H9 (cell line): ENCODE data around the gene PRR23E. TPM values are rescaled to one million over a fixed set of nuclear protein-coding genes. Genes with fewer than 3 reads are reported as not detected.

Source experiments
- DNase-seq: peaks from one replicate; pipeline ENCODE4 v3.0.0-alpha.2; 2017
- H2AFZ ChIP-seq: one replicate; pipeline ENCODE4 v1.6.1; 2013; ENCODE audit warnings: mild to moderate bottlenecking, low read length, control low read depth, moderate library complexity
- H2AK5ac ChIP-seq: 2 replicates; pipeline ENCODE4 v1.6.1; 2013; ENCODE audit warnings: low read length, control low read depth, mixed read lengths; ENCODE audit not compliant: insufficient read length
- H2BK120ac ChIP-seq: one replicate; pipeline ENCODE4 v1.6.1; 2013; ENCODE audit warnings: low read depth, mild to moderate bottlenecking, low read length, control low read depth, inconsistent platforms; ENCODE audit not compliant: poor library complexity, severe bottlenecking
- H2BK12ac ChIP-seq: 2 replicates; pipeline ENCODE4 v1.6.1; 2013; ENCODE audit warnings: low read length, control low read depth, mixed read lengths, low read depth; ENCODE audit not compliant: insufficient read length
- H2BK15ac ChIP-seq: 2 replicates; pipeline ENCODE4 v1.6.1; 2013; ENCODE audit warnings: low read depth, low read length, control low read depth
- H2BK20ac ChIP-seq: one replicate; pipeline ENCODE4 v1.6.1; 2013; ENCODE audit warnings: low read depth, mild to moderate bottlenecking, low read length, control low read depth, inconsistent platforms; ENCODE audit not compliant: poor library complexity, severe bottlenecking
- H2BK5ac ChIP-seq: 2 replicates; pipeline ENCODE4 v1.6.1; 2013; ENCODE audit warnings: low read length, control low read depth, mixed read lengths; ENCODE audit not compliant: insufficient read length
- H3K14ac ChIP-seq: 2 replicates; pipeline ENCODE4 v1.6.1; 2013; ENCODE audit warnings: low read length, control low read depth; ENCODE audit not compliant: insufficient read depth
- H3K18ac ChIP-seq: 2 replicates; pipeline ENCODE4 v1.6.1; 2013; ENCODE audit warnings: low read depth, mild to moderate bottlenecking, mixed read lengths, low read length, control low read depth; ENCODE audit not compliant: insufficient read length
- H3K23ac ChIP-seq: 2 replicates; pipeline ENCODE4 v1.6.1; 2013; ENCODE audit warnings: low read length, control low read depth, mixed read lengths, low read depth; ENCODE audit not compliant: insufficient read length
- H3K23me2 ChIP-seq: 2 replicates; pipeline ENCODE4 v1.6.1; 2013; ENCODE audit warnings: low read depth, mild to moderate bottlenecking, mixed read lengths, low read length, control low read depth; ENCODE audit not compliant: insufficient read length, poor library complexity, severe bottlenecking
- H3K27ac ChIP-seq: 2 replicates; pipeline ENCODE4 v1.5.1; 2013; ENCODE audit warnings: low read length, control low read depth, mixed read lengths, low read depth; ENCODE audit not compliant: insufficient read length
- H3K27me3 ChIP-seq: 2 replicates; pipeline ENCODE4 v1.6.1; 2013; ENCODE audit warnings: low read length, control low read depth, inconsistent platforms; ENCODE audit not compliant: insufficient read depth
- H3K4ac ChIP-seq: 2 replicates; pipeline ENCODE4 v1.6.1; 2013; ENCODE audit warnings: low read depth, mild to moderate bottlenecking, control low read depth, inconsistent platforms, low read length, moderate library complexity
- H3K4me1 ChIP-seq: 2 replicates; pipeline ENCODE4 v1.6.1; 2013; ENCODE audit warnings: low read length, control low read depth, inconsistent platforms; ENCODE audit not compliant: insufficient read depth
- H3K4me2 ChIP-seq: 2 replicates; pipeline ENCODE4 v1.6.1; 2013; ENCODE audit warnings: low read length, control low read depth, mixed read lengths; ENCODE audit not compliant: insufficient read length, insufficient read depth
- H3K56ac ChIP-seq: 2 replicates; pipeline ENCODE4 v1.6.1; 2013; ENCODE audit warnings: low read depth, mild to moderate bottlenecking, mixed read lengths, low read length, control low read depth; ENCODE audit not compliant: insufficient read length
- H3K79me1 ChIP-seq: 2 replicates; pipeline ENCODE4 v1.6.1; 2013; ENCODE audit warnings: low read depth, mild to moderate bottlenecking, moderate library complexity, low read length, control low read depth, inconsistent platforms; ENCODE audit not compliant: insufficient read depth, poor library complexity, severe bottlenecking
- H3K79me2 ChIP-seq: 2 replicates; pipeline ENCODE4 v1.6.1; 2013; ENCODE audit warnings: low read length, control low read depth, inconsistent platforms; ENCODE audit not compliant: insufficient read depth
- H3K9ac ChIP-seq: 2 replicates; pipeline ENCODE4 v1.6.1; 2013; ENCODE audit warnings: low read length, control low read depth, mixed read lengths; ENCODE audit not compliant: insufficient read length; ENCODE audit errors: extremely low read depth
- H3K9me3 ChIP-seq: one replicate; pipeline ENCODE4 v1.6.1; 2013; ENCODE audit warnings: low read depth, low read length, inconsistent platforms; ENCODE audit not compliant: control insufficient read depth
- H3T11ph ChIP-seq: one replicate; pipeline ENCODE4 v1.6.1; 2013; ENCODE audit warnings: mild to moderate bottlenecking, low read length, control low read depth, inconsistent platforms
- H4K20me1 ChIP-seq: one replicate; pipeline ENCODE4 v1.6.1; 2013; ENCODE audit not compliant: control insufficient read depth, insufficient read length, insufficient read depth
- H4K5ac ChIP-seq: 2 replicates; pipeline ENCODE4 v1.6.1; 2013; ENCODE audit warnings: low read depth, mild to moderate bottlenecking, mixed read lengths, low read length, control low read depth; ENCODE audit not compliant: insufficient read length
- H4K8ac ChIP-seq: replicated peaks from 2 replicates; pipeline ENCODE4 v1.6.1; 2013; ENCODE audit warnings: low read length, control low read depth, mixed read lengths, low read depth; ENCODE audit not compliant: insufficient read length
- H4K91ac ChIP-seq: 2 replicates; pipeline ENCODE4 v1.6.1; 2013; ENCODE audit warnings: low read depth, mild to moderate bottlenecking, moderate library complexity, mixed read lengths, low read length, control low read depth; ENCODE audit not compliant: insufficient read length
- H3K27ac Mint-ChIP-seq, 3 experiments: 2 replicates in 2 of 3; 3 replicates in 1 of 3; pipeline ENCODE4 v1.8.0; 2020 to 2021; ENCODE audit warnings: mixed read lengths in 3 of 3, mild to moderate bottlenecking in 1 of 3, moderate library complexity in 1 of 3
- H3K27me3 Mint-ChIP-seq: 2 replicates; pipeline ENCODE4 v1.8.0; 2021; ENCODE audit warnings: low read depth, mild to moderate bottlenecking, moderate library complexity, mixed read lengths
- H3K36me3 Mint-ChIP-seq, 3 experiments: 2 replicates in 2 of 3; 3 replicates in 1 of 3; pipeline ENCODE4 v1.8.0; 2020 to 2021; ENCODE audit warnings: low read depth in 3 of 3, mixed read lengths in 3 of 3; ENCODE audit not compliant: insufficient read depth in 1 of 3
- H3K4me1 Mint-ChIP-seq, 2 experiments: 2 replicates each; pipeline ENCODE4 v1.8.0; 2020; ENCODE audit warnings: mixed read lengths in 2 of 2
- H3K4me3 Mint-ChIP-seq, 2 experiments: 2 replicates in 1 of 2; 3 replicates in 1 of 2; pipeline ENCODE4 v1.8.0; 2020 to 2021; ENCODE audit warnings: mild to moderate bottlenecking in 2 of 2, mixed read lengths in 2 of 2, moderate library complexity in 1 of 2
- H3K9me3 Mint-ChIP-seq, 2 experiments: 2 replicates in 1 of 2; 3 replicates in 1 of 2; pipeline ENCODE4 v1.8.0; 2020; ENCODE audit warnings: mild to moderate bottlenecking in 2 of 2, mixed read lengths in 2 of 2, moderate library complexity in 1 of 2
- CTCF ChIP-seq: fragments of 200-600 bp; sonication (generic); conservative IDR thresholded peaks from 3 replicates; pipeline ENCODE4 v1.8.0; 2021; ENCODE audit warnings: antibody characterized with exemption, mild to moderate bottlenecking
- WGBS: extraction: QIAGEN DNeasy Blood & Tissue Kit; methylation state at CpG from one replicate; pipeline ENCODE4 v1.1.7; 2013; ENCODE audit warnings: missing lambda C conversion rate, low lambda C conversion rate, mixed read lengths; ENCODE audit not compliant: insufficient read length; ENCODE audit errors: extremely low coverage; 5-methylcytosine and 5-hydroxymethylcytosine counted together
- total RNA-seq: library from RNA; stranded (reverse); gene quantifications from 2 replicates; pipeline ENCODE4 v1.2.1, GENCODE V29; 2021

The PRR23E gene
- total RNA-seq, 1 experiment from 2014 or later, result not detected

- no peak for TF ChIP-seq CTCF
- Mint-ChIP-seq H3K4me3 (no peak overlapping the region), H3K27me3 (peaks cover 16% of the 10 kb centered on the region), H3K9me3 (peaks cover 0 to 5% of the 10 kb centered on the region in 2 experiments; a peak in 3 of 5 replicates), H3K4me1 (peaks cover 6 to 9% of the 10 kb centered on the region in 2 experiments), H3K27ac (no peak overlapping the region), H3K36me3 (no peaks in the 10 kb centered on the region)
- no peak overlapping the region for H3K27ac ChIP-seq
- no peak overlapping the region for H3K9ac ChIP-seq
- H3T11ph ChIP-seq, result no peak overlapping the region
- H3K27me3 ChIP-seq, result no peaks in the 10 kb centered on the region
- H3K23me2 ChIP-seq, result no peaks in the 10 kb centered on the region
- no peak overlapping the region for H4K91ac ChIP-seq
- no peak overlapping the region for H2BK120ac ChIP-seq
- no peak overlapping the region for H2BK12ac ChIP-seq
- H4K8ac ChIP-seq, result no peak overlapping the region
- H3K4ac ChIP-seq, result no peak overlapping the region
- no peaks in the 10 kb centered on the region for H3K4me1 ChIP-seq
- H2BK15ac ChIP-seq, result no peak overlapping the region
- no peaks in the 10 kb centered on the region for H3K79me2 ChIP-seq
- no peak overlapping the region for H3K4me2 ChIP-seq
- DNase-seq, result no peak
- H3K18ac ChIP-seq, result no peak overlapping the region
- no peak overlapping the region for H3K14ac ChIP-seq
- H3K23ac ChIP-seq, result no peak overlapping the region
- H3K9me3 ChIP-seq, result no peaks in the 10 kb centered on the region
- no peaks in the 10 kb centered on the region for H4K20me1 ChIP-seq
- no peak overlapping the region for H2BK5ac ChIP-seq
- H3K56ac ChIP-seq, result no peak overlapping the region
- H4K5ac ChIP-seq, result no peak overlapping the region
- H2AK5ac ChIP-seq, result no peak overlapping the region
- WGBS, result no CpG with 5 or more reads among the region's 6 CpGs
- H2BK20ac ChIP-seq, result no peak overlapping the region
- no peak overlapping the region for H2AFZ ChIP-seq
- no peaks in the 10 kb centered on the region for H3K79me1 ChIP-seq
Observed at GRCh38 chr3:127195417-127195816, 2.5 kb downstream of the PRR23E start.
